ENCODE results near the gene ZNF467. TPM values are rescaled to one million over a fixed set of nuclear protein-coding genes. Genes with fewer than 3 reads are reported as not detected.

ZNF467 gene
- total and polyA plus RNA-seq, 2 donors (not counting 3 experiments of a cell fraction or from before 2014, with no cell fraction given) = 4.2 to 8.9 TPM

GRCh38 chr7:149776289-149776688, 2.9 kb upstream of the ZNF467 start:
- Histone ChIP-seq H3K4me3 (replicated peaks in 1 of 3; ENCODE audit: insufficient read depth in 1 of 3, low read depth in 1 of 3, low read length in 3 of 3) (no peak overlapping the region), H3K79me2 (ENCODE audit: control insufficient read depth, insufficient read depth, low read length) (no peaks in the 10 kb centered on the region), H3K27me3 (ENCODE audit: control insufficient read depth in 2 of 2, insufficient read depth in 2 of 2, low read length in 2 of 2) (no peaks in the 10 kb centered on the region), H4K20me1 (replicated peaks; ENCODE audit: control insufficient read depth, extremely low read depth, insufficient read depth, low read length) (no peaks in the 10 kb centered on the region), H3K9me1 (replicated peaks; ENCODE audit: control insufficient read depth, extremely low read depth, insufficient read depth, low read length) (no peaks in the 10 kb centered on the region), H3K27ac (ENCODE audit: insufficient read depth, low read depth, low read length) (no peak overlapping the region), H2AFZ (ENCODE audit: low read depth, low read length) (no peak overlapping the region), H3K36me3 (ENCODE audit: control insufficient read depth in 2 of 2, extremely low read depth in 1 of 2, insufficient read depth in 2 of 2, low read length in 2 of 2) (no peaks in the 10 kb centered on the region), H3K4me2 (ENCODE audit: insufficient read depth, low read length) (no peak overlapping the region), H3K4me1 (ENCODE audit: control insufficient read depth, extremely low read depth, insufficient read depth, low read length) (peaks cover 18% of the 10 kb centered on the region), H3K9ac (replicated peaks; ENCODE audit: extremely low read depth, insufficient read depth, low read length) (no peak overlapping the region), H3K9me3 (replicated peaks; ENCODE audit: control insufficient read depth, insufficient read depth, low read length) (no peaks in the 10 kb centered on the region)
- peak; percentile 55 for DNase-seq (ENCODE audit: low read depth, low spot score)
- no TSS peak for BruUV-seq (replicated peaks)
- TF ChIP-seq FOS (IDR thresholded peaks at IDR 0.05; ENCODE audit: borderline replicate concordance, insufficient read depth, low read length) (peak; percentile 32), POLR2AphosphoS5 (IDR thresholded peaks at IDR 0.05; ENCODE audit: insufficient read depth, low read depth, low read length) (peak; percentile 73), GATA2 (IDR thresholded peaks at IDR 0.05; ENCODE audit: insufficient read depth, insufficient read length, low read depth, low read length) (peak; percentile 40), EZH2 (IDR thresholded peaks at IDR 0.05; ENCODE audit: borderline replicate concordance, low read depth, low read length, severe bottlenecking) (no peak)
- dilution Hi-C loops (cut with MboI; ENCODE audit: extremely low pct_ligation_motif_present, low sequenced_read_pairs) = no loop called here
- POLR2A ChIA-PET = no interaction called here
- CTCF ChIA-PET = interaction anchor here (2.0 to 2.9 kb wide), 3 partner anchors 13 to 114 kb away, joined by 7 to 15 read pairs (median 13); no protein-coding TSS in a partner anchor
- FAIRE-seq = peak; percentile 85
- intact Hi-C loops (cut with micrococcal nuclease) = loop anchor here (5.0 kb wide), 1 partner anchor 96 kb away; the partner anchor contains the start of gene ATP6V0E2

DNA sequence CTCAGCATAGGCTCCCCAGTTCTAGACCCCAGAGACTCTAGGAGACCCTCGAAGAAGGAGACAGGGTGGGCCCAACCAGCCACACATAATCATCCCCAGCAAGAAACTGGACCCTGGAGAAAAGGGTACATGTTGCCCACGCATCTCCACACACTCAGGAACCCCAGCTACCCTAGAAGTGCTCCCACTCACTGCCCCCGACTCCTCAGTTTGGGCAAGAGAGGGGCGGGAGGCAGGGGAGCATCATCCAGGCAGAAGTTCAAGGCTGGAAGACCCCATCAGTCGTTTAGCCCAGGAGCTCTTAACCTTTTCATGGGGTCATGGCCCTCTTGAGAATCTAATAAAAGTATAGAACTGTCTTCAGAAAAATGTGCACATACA, 1.8 kb upstream of the ZNF467 start:
- Histone ChIP-seq H2AFZ (ENCODE audit: low read depth, low read length) (no peak overlapping the region), H3K9me3 (replicated peaks; ENCODE audit: control insufficient read depth, insufficient read depth, low read length) (no peaks in the 10 kb centered on the region), H4K20me1 (replicated peaks; ENCODE audit: control insufficient read depth, extremely low read depth, insufficient read depth, low read length) (no peaks in the 10 kb centered on the region), H3K36me3 (ENCODE audit: control insufficient read depth in 2 of 2, extremely low read depth in 1 of 2, insufficient read depth in 2 of 2, low read length in 2 of 2) (no peaks in the 10 kb centered on the region), H3K27me3 (ENCODE audit: control insufficient read depth in 2 of 2, insufficient read depth in 2 of 2, low read length in 2 of 2) (no peaks in the 10 kb centered on the region), H3K4me2 (ENCODE audit: insufficient read depth, low read length) (no peak overlapping the region), H3K4me3 (replicated peaks in 1 of 3; ENCODE audit: insufficient read depth in 1 of 3, low read depth in 1 of 3, low read length in 3 of 3) (no peak overlapping the region), H3K4me1 (ENCODE audit: control insufficient read depth, extremely low read depth, insufficient read depth, low read length) (peaks cover 20% of the 10 kb centered on the region), H3K9me1 (replicated peaks; ENCODE audit: control insufficient read depth, extremely low read depth, insufficient read depth, low read length) (no peaks in the 10 kb centered on the region), H3K27ac (ENCODE audit: insufficient read depth, low read depth, low read length) (no peak overlapping the region), H3K79me2 (ENCODE audit: control insufficient read depth, insufficient read depth, low read length) (no peaks in the 10 kb centered on the region), H3K9ac (replicated peaks; ENCODE audit: extremely low read depth, insufficient read depth, low read length) (no peak overlapping the region)
- ChIA-PET POLR2A (interaction anchor here (0.7 kb wide), 1 partner anchor 8 kb away, joined by 6 read pairs; no protein-coding TSS in a partner anchor), CTCF (interaction anchor here (1.8 to 2.9 kb wide), 3 partner anchors 14 to 113 kb away, joined by 7 to 13 read pairs (median 12); no protein-coding TSS in a partner anchor)
- no peak for FAIRE-seq
- TF ChIP-seq MYC (IDR thresholded peaks at IDR 0.05; ENCODE audit: low read depth, low read length) = no peak
- intact Hi-C loops (cut with micrococcal nuclease) = loop anchor here (5.0 kb wide), 1 partner anchor 97 kb away; the partner anchor contains the start of gene ATP6V0E2
- no TSS peak for BruUV-seq (replicated peaks)
- DNase-seq (ENCODE audit: low read depth, low spot score) = no peak
- dilution Hi-C loops (cut with MboI; ENCODE audit: extremely low pct_ligation_motif_present, low sequenced_read_pairs) = no loop called here

All from endothelial cell of umbilical vein (primary cell).